ENCODE measurements around the gene AHDC1.

Gene AHDC1

GRCh38 chr1:27589841-27590426 lies 14.0 kb downstream of the AHDC1 start:
- ATAC-seq (ENCODE audit: insufficient read depth, low read depth) (no peak), DNase-seq (no peak)
- Histone ChIP-seq H2AFZ (ENCODE audit: low read depth, low read length) (no peak overlapping the region), H3K4me2 (ENCODE audit: insufficient read depth, low read length) (no peak overlapping the region), H4K20me1 (ENCODE audit: insufficient read depth, low read length) (peaks cover 97% of the 10 kb centered on the region), H3K4me1 (ENCODE audit: insufficient read depth, low read length) (no peaks in the 10 kb centered on the region), H3K4me3 (ENCODE audit: low read depth in 1 of 2, low read length in 2 of 2) (no peak overlapping the region), H3K36me3 (ENCODE audit: insufficient read depth, low read length) (peaks cover 56% of the 10 kb centered on the region), H3K9ac (ENCODE audit: low read depth, low read length) (no peak overlapping the region), H3K27ac (ENCODE audit: low read length) (no peak overlapping the region), H3K27me3 (ENCODE audit: insufficient read depth, low read length, poor library complexity) (no peaks in the 10 kb centered on the region), H3K9me3 (ENCODE audit: insufficient read depth, low read length, severe bottlenecking) (no peaks in the 10 kb centered on the region), H3K79me2 (ENCODE audit: insufficient read depth, low read length) (peaks cover 100% of the 10 kb centered on the region)
- TF ChIP-seq EZH2 (IDR thresholded peaks at IDR 0.05; ENCODE audit: borderline replicate concordance, low read depth, low read length, severe bottlenecking) (no peak), CTCF (IDR thresholded peaks at IDR 0.05; ENCODE audit: borderline replicate concordance, extremely low read depth, low read length, poor library complexity, severe bottlenecking) (no peak)

- Histone ChIP-seq H3K27ac (ENCODE audit: low read length) (no peak overlapping the region), H3K79me2 (ENCODE audit: insufficient read depth, low read length) (peaks cover 99% of the 10 kb centered on the region)
Measured at GRCh38 chr1:27589441-27589840, 14.5 kb downstream of the AHDC1 start.

GRCh38 chr1:27588256-27589232 lies 15.4 kb downstream of the AHDC1 start:
- no peaks in the 10 kb centered on the region for H3K9me3 ChIP-seq (ENCODE audit: insufficient read depth, low read length, severe bottlenecking)
- DNase-seq (no peak), ATAC-seq (ENCODE audit: insufficient read depth, low read depth) (no peak)
- no peak overlapping the region for H2AFZ ChIP-seq (ENCODE audit: low read depth, low read length)
- no peak overlapping the region for H3K4me2 ChIP-seq (ENCODE audit: insufficient read depth, low read length)
- no peak overlapping the region for H3K9ac ChIP-seq (ENCODE audit: low read depth, low read length)
- peaks cover 99% of the 10 kb centered on the region for H3K79me2 ChIP-seq (ENCODE audit: insufficient read depth, low read length)
- TF ChIP-seq EZH2 (IDR thresholded peaks at IDR 0.05; ENCODE audit: borderline replicate concordance, low read depth, low read length, severe bottlenecking) = no peak
- TF ChIP-seq CTCF (IDR thresholded peaks at IDR 0.05; ENCODE audit: borderline replicate concordance, extremely low read depth, low read length, poor library complexity, severe bottlenecking) = no peak
- H3K27ac ChIP-seq (ENCODE audit: low read length) = no peak overlapping the region
- no peaks in the 10 kb centered on the region for H3K27me3 ChIP-seq (ENCODE audit: insufficient read depth, low read length, poor library complexity)
- peaks cover 90% of the 10 kb centered on the region for H4K20me1 ChIP-seq (ENCODE audit: insufficient read depth, low read length)
- H3K4me3 ChIP-seq (ENCODE audit: low read depth in 1 of 2, low read length in 2 of 2) = no peak overlapping the region
- H3K4me1 ChIP-seq (ENCODE audit: insufficient read depth, low read length) = no peaks in the 10 kb centered on the region
- peaks cover 46% of the 10 kb centered on the region for H3K36me3 ChIP-seq (ENCODE audit: insufficient read depth, low read length)

More at GRCh38 chr1:27589441-27589840, 14.5 kb downstream of the AHDC1 start:
- peaks cover 51% of the 10 kb centered on the region for H3K36me3 ChIP-seq (ENCODE audit: insufficient read depth, low read length)
- no peaks in the 10 kb centered on the region for H3K4me1 ChIP-seq (ENCODE audit: insufficient read depth, low read length)
- no peak overlapping the region for H3K4me2 ChIP-seq (ENCODE audit: insufficient read depth, low read length)
- no peak for ATAC-seq (ENCODE audit: insufficient read depth, low read depth)
- no peak overlapping the region for H3K9ac ChIP-seq (ENCODE audit: low read depth, low read length)
- H4K20me1 ChIP-seq (ENCODE audit: insufficient read depth, low read length) = peaks cover 97% of the 10 kb centered on the region
- H3K27me3 ChIP-seq (ENCODE audit: insufficient read depth, low read length, poor library complexity) = no peaks in the 10 kb centered on the region
- H3K9me3 ChIP-seq (ENCODE audit: insufficient read depth, low read length, severe bottlenecking) = no peaks in the 10 kb centered on the region
- TF ChIP-seq CTCF (IDR thresholded peaks at IDR 0.05; ENCODE audit: borderline replicate concordance, extremely low read depth, low read length, poor library complexity, severe bottlenecking) (no peak), EZH2 (IDR thresholded peaks at IDR 0.05; ENCODE audit: borderline replicate concordance, low read depth, low read length, severe bottlenecking) (no peak)
- no peak overlapping the region for H3K4me3 ChIP-seq (ENCODE audit: low read depth in 1 of 2, low read length in 2 of 2)
- no peak for DNase-seq
- no peak overlapping the region for H2AFZ ChIP-seq (ENCODE audit: low read depth, low read length)
